Immature natural killer cell (primary cell): ENCODE measurements around the gene ABCG1. TPM values are rescaled to one million over a fixed set of nuclear protein-coding genes. Genes with fewer than 3 reads are reported as not detected.

Experiments
- DNase-seq, 3 donors: peaks; one replicate each; pipeline ENCODE4 v3.0.0; 2022; ENCODE audit warnings: mixed read lengths in 1 of 3
- H3K27ac Mint-ChIP-seq, 6 donors: one replicate each; pipeline ENCODE4 v1.8.0; 2020; ENCODE audit warnings: mixed read lengths in 6 of 6, mild to moderate bottlenecking in 5 of 6, inconsistent platforms in 4 of 6, moderate library complexity in 3 of 6
- H3K27me3 Mint-ChIP-seq, 3 donors: one replicate each; pipeline ENCODE4 v1.8.0; 2020 to 2021; ENCODE audit warnings: low read depth in 3 of 3, mild to moderate bottlenecking in 3 of 3, mixed read lengths in 3 of 3, moderate library complexity in 3 of 3, inconsistent platforms in 1 of 3
- H3K36me3 Mint-ChIP-seq, 3 donors: one replicate each; pipeline ENCODE4 v1.8.0; 2020; ENCODE audit warnings: mixed read lengths in 3 of 3, inconsistent platforms in 2 of 3, mild to moderate bottlenecking in 2 of 3
- H3K4me1 Mint-ChIP-seq, 2 donors: one replicate each; pipeline ENCODE4 v1.8.0; 2020; ENCODE audit warnings: inconsistent platforms in 2 of 2, mild to moderate bottlenecking in 2 of 2, mixed read lengths in 2 of 2, moderate library complexity in 1 of 2
- H3K4me3 Mint-ChIP-seq, 5 donors: one replicate each; pipeline ENCODE4 v1.8.0; 2020; ENCODE audit warnings: mild to moderate bottlenecking in 5 of 5, mixed read lengths in 5 of 5, inconsistent platforms in 3 of 5, moderate library complexity in 3 of 5
- H3K9me3 Mint-ChIP-seq, 6 donors: one replicate each; pipeline ENCODE4 v1.8.0; 2020; ENCODE audit warnings: mild to moderate bottlenecking in 6 of 6, mixed read lengths in 6 of 6, inconsistent platforms in 4 of 6, moderate library complexity in 3 of 6
- polyA plus RNA-seq, 3 donors: library from polyadenylated mRNA; unstranded; fragments of 300-500 nt; fragmentation: Illumina TruSeq; gene quantifications; one replicate each; pipeline ENCODE4 v1.2.3, GENCODE V29; 2021

Gene ABCG1
- polyA plus RNA-seq, 3 donors from 2014 or later = 4.3 to 10.9 (median 8.2) TPM

DNA sequence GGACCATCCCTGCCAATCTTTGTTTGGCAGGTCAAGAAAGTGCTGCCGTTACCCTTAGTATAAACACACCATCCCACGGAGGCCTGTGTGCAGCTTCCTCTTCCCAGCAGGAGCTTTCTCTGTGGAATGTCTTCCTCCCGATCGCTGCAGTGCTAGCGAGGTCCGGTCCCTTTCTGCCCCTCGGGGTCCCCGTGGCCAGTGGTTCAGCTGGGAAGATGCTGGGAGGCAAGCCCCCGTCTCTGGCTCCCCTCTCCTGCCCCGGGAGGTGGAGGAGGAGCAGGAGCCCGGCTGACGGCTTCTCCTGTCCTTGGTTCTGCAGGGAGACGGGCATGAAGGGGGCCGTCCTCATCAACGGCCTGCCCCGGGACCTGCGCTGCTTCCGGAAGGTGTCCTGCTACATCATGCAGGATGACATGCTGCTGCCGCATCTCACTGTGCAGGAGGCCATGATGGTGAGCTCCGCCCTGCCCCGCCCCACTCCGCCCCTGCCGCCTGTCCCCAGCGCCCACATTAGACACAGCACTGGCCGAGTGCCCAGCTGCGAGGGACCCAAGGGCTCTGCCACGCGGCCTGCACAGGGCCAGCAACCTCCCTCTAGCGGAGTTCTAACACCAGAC is 54.2 kb downstream of the ABCG1 start:
- peaks cover 7 to 25% (median 8%) of the 10 kb centered on the region in 3 donors for H3K36me3 Mint-ChIP-seq
- H3K4me3 Mint-ChIP-seq = no peak overlapping the region
- peaks cover 0 to 3% (median 0%) of the 10 kb centered on the region in 3 donors for H3K27me3 Mint-ChIP-seq
- DNase-seq = no peak
- no peak overlapping the region for H3K27ac Mint-ChIP-seq
- H3K4me1 Mint-ChIP-seq = peaks cover 6 to 10% of the 10 kb centered on the region in 2 donors
- H3K9me3 Mint-ChIP-seq = no peaks in the 10 kb centered on the region

DNA sequence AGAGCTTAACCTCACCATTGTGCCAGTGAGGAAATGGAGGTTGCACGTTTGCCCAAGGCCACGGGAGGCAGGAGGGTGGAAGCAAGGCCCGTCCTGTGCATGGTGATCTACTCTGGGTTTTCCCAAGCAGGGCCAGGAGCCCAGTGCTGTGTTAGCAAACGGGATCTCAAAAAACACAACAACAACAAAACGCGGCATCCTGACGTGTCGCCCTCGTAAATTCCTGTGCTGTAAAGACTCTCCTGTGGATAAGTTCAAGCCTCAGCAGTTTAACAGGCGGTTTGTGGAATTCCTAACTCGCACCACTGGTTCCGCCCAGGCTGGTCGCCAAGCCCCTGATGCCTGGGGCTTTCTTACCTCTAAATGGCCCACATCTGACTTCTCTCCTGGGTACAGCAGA is 57.1 kb downstream of the ABCG1 start:
- Mint-ChIP-seq H3K27ac (no peak overlapping the region), H3K4me3 (no peak overlapping the region), H3K9me3 (no peaks in the 10 kb centered on the region), H3K36me3 (peaks cover 7 to 25% (median 12%) of the 10 kb centered on the region in 3 donors), H3K4me1 (peaks cover 0 to 2% of the 10 kb centered on the region in 2 donors), H3K27me3 (peaks cover 0 to 2% (median 0%) of the 10 kb centered on the region in 3 donors)
- DNase-seq = no peak

DNA sequence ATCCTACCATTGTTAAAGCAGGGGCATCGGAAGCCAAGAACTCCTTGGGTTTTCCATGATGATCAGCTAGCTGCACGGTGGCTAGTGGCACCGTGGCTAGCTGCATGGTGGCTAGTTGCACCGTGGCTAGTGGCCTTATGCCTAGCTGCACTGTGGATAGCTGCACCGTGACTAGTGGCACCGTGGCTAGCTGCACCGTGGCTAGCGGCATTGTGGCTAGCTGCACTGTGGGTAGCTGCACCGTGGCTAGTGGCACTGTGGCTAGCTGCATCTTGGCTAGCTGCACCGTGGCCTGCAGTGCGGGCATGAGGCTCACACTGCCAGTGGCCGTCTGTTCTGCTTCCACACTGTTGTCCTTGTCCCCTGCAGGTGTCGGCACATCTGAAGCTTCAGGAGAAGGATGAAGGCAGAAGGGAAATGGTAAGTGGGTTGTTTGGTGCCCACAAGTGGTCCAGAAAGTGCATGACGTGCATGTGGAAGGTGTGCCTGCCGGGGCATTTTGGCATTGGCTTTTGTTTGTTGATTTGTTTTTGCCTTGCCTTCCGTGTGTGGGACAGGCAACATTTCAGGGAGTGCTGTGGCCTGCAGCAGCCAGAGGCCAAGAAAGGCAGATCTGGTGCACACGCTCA is 57.7 kb downstream of the ABCG1 start:
- H3K27ac Mint-ChIP-seq = no peak overlapping the region
- DNase-seq = no peak
- no peaks in the 10 kb centered on the region for H3K9me3 Mint-ChIP-seq
- H3K27me3 Mint-ChIP-seq = peaks cover 0 to 2% (median 1%) of the 10 kb centered on the region in 3 donors
- H3K4me3 Mint-ChIP-seq = no peak overlapping the region
- peaks cover 4 to 22% (median 12%) of the 10 kb centered on the region in 3 donors for H3K36me3 Mint-ChIP-seq
- H3K4me1 Mint-ChIP-seq = peaks cover 0 to 2% of the 10 kb centered on the region in 2 donors

DNA sequence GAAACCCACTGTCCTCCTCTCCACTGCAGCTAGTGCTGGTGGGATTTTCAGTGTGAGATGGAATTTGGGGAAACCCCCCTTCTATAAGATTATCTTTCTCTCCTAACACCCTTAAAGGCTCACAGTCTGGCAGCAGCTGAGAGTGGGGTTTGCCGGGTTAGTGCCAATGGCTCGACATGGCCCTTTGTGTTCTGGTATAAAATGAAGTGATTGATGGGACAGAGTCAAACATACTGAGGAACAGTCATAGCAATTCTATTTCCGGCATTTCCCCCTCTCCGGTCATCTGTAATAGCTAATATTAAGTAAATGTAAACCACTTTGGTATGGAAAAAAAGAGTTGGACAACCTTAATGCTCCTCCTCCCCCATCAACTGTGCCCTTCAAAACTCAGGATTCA is 58.7 kb downstream of the ABCG1 start:
- no peak overlapping the region for H3K4me3 Mint-ChIP-seq
- no peaks in the 10 kb centered on the region for H3K9me3 Mint-ChIP-seq
- H3K27ac Mint-ChIP-seq = no peak overlapping the region
- H3K4me1 Mint-ChIP-seq = peaks cover 0 to 2% of the 10 kb centered on the region in 2 donors
- H3K36me3 Mint-ChIP-seq = peaks cover 4 to 22% (median 12%) of the 10 kb centered on the region in 3 donors
- peaks cover 0 to 2% (median 2%) of the 10 kb centered on the region in 3 donors for H3K27me3 Mint-ChIP-seq
- no peak for DNase-seq

DNA sequence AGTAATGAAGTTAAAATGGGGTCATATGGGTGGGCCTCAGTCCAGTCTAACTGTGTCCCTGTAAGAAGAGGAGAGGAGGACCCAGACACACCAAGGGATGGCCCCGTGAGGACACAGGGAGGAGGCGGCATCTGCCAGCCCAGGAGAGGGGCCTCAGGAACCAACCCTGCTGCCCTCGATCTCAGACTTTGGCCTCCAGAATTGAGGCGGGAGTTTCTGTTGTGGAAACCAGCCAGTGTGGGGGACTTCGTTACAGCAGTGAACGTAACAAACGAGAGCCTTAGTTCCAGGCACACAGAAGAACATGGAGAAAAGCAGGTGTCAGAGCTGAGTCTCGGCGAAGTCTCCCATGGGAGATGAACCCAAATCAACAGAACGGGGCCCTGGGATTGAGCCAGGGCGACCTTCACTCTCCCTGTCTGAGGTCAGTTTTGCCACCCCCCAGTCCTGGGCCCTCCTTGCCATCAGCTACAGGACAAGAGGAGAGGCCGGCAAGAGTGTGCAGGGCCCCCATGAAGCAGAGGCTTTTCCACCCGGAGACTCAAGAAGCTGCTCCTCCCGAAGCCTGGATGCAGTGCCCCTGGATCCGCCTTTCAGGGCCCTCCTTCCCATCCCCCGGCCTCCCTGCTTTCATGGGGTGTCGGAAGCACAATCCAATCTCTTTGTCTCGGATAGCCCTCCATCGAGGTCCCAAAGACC is 59.7 kb downstream of the ABCG1 start:
- peaks cover 0 to 2% (median 2%) of the 10 kb centered on the region in 3 donors for H3K27me3 Mint-ChIP-seq
- no peaks in the 10 kb centered on the region for H3K9me3 Mint-ChIP-seq
- H3K36me3 Mint-ChIP-seq = peaks cover 4 to 22% (median 12%) of the 10 kb centered on the region in 3 donors
- H3K4me1 Mint-ChIP-seq = peaks cover 0 to 2% of the 10 kb centered on the region in 2 donors
- DNase-seq = no peak
- H3K4me3 Mint-ChIP-seq = no peak overlapping the region
- peak overlapping the region in 1 of 6 donors; percentile 40 for H3K27ac Mint-ChIP-seq

DNA sequence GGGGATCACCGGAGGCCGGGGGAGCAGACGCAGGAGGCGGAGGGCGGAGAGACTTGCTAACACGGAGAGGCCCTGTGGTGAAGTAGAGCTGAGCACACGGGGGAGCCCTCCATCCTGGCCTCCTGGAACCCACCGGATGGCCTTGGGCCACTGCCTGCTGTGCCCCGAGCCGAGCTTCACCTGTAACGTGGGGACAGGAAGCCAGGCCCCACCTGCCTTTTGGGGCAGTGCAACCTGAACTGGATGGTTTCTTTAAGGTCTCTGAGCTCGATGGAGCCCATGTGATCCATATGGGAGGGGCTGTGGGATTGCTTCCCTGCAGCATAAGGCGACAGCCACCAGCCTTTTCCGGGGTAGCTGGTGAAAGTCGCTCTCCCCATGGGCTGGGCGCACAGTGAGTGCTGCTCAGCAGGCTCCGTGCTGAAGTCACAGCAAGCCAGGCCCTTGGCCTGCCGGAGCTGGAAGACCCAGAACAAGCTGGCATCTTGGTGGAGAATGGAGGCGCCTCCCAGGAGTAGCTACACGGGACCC is 60.5 kb downstream of the ABCG1 start:
- peaks cover 4 to 22% (median 12%) of the 10 kb centered on the region in 3 donors for H3K36me3 Mint-ChIP-seq
- H3K4me3 Mint-ChIP-seq = no peak overlapping the region
- peaks cover 0 to 2% (median 2%) of the 10 kb centered on the region in 3 donors for H3K27me3 Mint-ChIP-seq
- H3K9me3 Mint-ChIP-seq = no peaks in the 10 kb centered on the region
- H3K27ac Mint-ChIP-seq = no peak overlapping the region
- H3K4me1 Mint-ChIP-seq = peaks cover 0 to 2% of the 10 kb centered on the region in 2 donors
- no peak for DNase-seq

DNA sequence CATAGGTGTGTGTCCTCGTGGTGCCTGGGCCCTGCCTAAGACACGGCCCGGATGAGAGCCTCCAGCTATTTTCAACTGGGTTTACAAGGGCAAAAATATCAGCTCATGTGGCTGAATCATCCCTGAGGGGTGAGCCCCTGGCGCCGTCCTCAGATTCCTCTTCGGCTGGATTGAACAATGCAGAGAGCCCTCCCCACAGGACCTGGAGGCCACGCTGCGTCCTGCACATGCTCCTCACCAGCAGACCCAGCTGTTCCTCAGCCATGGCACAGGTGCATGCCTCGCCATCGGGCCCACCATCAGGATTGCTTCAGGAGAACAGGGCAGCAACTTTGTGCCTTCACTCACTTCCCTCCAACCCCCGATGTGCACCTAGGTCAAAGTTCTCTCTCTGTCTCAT is 60.9 kb downstream of the ABCG1 start:
- Mint-ChIP-seq H3K36me3 (peaks cover 4 to 24% (median 12%) of the 10 kb centered on the region in 3 donors), H3K4me3 (no peak overlapping the region), H3K9me3 (no peaks in the 10 kb centered on the region), H3K27ac (no peak overlapping the region), H3K4me1 (peaks cover 0 to 2% of the 10 kb centered on the region in 2 donors), H3K27me3 (peaks cover 0 to 2% (median 1%) of the 10 kb centered on the region in 3 donors)
- DNase-seq = no peak

DNA sequence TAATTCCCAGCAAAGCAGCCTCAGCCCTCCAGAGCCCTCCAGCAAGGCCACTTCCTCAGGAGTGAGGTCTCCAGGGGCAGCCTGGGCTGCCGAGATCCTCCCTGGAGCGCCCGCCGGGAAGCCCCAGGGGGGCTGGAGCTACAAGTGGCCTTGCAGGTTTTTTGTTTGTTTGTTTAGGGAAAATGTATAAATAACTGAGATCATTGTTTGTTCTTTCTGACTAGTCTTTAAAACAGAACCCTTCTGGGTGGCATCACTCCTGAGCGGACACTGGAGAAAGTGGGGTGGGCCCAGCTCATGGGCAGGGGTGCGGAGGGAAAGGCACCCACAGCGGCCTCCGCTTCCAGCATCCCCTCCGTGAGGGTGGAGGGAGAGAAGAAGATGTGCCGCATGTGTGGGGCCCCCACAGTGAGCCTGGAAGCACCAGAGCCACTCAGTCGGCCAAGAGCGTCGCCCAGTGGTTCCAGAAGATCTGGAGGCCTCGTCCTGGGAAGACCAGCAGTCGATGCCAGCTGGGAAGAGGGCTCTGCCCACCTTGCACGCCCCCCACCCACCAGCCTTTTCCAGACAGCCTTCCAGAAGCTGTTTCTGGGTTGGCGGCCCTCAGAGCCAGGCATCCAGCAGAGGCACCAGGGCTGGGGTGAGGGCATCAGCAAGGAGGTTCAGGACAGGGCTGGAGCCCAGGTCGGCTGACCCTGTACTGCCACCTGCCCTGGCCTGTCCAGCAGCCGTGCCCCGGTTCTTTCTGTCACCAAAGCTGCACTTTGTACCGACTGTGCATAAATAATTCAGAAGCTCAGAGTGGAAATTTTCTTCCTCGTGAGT is 61.6 kb downstream of the ABCG1 start:
- H3K4me3 Mint-ChIP-seq = no peak overlapping the region
- H3K4me1 Mint-ChIP-seq = peaks cover 2% of the 10 kb centered on the region in 2 donors
- H3K27me3 Mint-ChIP-seq = peaks cover 0 to 6% (median 0%) of the 10 kb centered on the region in 3 donors
- H3K36me3 Mint-ChIP-seq = peaks cover 4 to 22% (median 13%) of the 10 kb centered on the region in 3 donors
- no peak for DNase-seq
- H3K27ac Mint-ChIP-seq = no peak overlapping the region
- no peaks in the 10 kb centered on the region for H3K9me3 Mint-ChIP-seq

DNA sequence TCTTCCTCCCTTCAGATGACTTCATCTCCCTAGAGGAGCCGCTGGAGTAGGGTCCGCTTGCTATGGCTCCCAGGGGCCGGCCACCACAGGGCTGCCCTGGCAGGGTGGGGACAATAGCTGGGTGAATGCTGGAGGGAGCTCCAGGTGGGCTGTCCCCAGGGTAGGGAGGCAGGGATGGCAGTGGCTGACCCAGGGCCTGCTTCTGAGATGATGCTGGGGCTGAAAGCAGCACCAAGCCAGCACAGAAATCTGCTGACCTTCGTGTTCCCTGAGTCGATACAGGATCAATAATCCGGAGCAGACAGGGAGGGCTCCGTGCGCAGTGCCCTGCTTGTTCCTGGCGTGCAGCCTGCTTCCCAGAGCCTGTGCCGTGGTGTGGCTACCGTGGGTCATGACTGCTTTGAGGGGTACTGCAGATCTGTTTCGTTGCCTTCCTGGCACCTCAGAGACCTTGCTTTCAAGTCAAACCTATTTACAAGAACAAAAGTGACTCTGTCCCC is 62.3 kb downstream of the ABCG1 start:
- peaks cover 0 to 6% (median 0%) of the 10 kb centered on the region in 3 donors for H3K27me3 Mint-ChIP-seq
- no peak overlapping the region for H3K27ac Mint-ChIP-seq
- no peak overlapping the region for H3K4me3 Mint-ChIP-seq

DNA sequence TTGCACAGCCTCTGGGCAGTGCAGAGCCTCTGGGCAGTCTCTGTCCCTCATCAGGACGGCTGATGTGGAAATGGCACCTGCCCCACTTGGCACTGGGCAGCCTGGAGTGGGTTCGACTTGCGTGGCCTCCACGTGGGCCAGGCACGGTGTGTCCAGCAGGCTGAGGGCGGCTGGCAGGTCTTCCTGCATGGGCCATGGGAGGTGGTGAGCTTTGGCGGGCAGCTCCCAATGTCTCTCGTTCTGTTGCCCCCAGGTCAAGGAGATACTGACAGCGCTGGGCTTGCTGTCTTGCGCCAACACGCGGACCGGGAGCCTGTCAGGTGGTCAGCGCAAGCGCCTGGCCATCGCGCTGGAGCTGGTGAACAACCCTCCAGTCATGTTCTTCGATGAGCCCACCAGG is 63.1 kb downstream of the ABCG1 start:
- H3K36me3 Mint-ChIP-seq = peaks cover 2 to 29% (median 26%) of the 10 kb centered on the region in 3 donors
- no peaks in the 10 kb centered on the region for H3K9me3 Mint-ChIP-seq
- H3K27me3 Mint-ChIP-seq = peaks cover 0 to 6% (median 0%) of the 10 kb centered on the region in 3 donors
- no peak for DNase-seq
- H3K27ac Mint-ChIP-seq = no peak overlapping the region
- no peak overlapping the region for H3K4me3 Mint-ChIP-seq
- H3K4me1 Mint-ChIP-seq = peaks cover 2 to 14% of the 10 kb centered on the region in 2 donors

More for the DNA sequence above, 62.3 kb downstream of the ABCG1 start:
- Mint-ChIP-seq H3K4me1 (peaks cover 2 to 9% of the 10 kb centered on the region in 2 donors), H3K9me3 (no peaks in the 10 kb centered on the region), H3K36me3 (peaks cover 4 to 28% (median 18%) of the 10 kb centered on the region in 3 donors)
- no peak for DNase-seq

DNA sequence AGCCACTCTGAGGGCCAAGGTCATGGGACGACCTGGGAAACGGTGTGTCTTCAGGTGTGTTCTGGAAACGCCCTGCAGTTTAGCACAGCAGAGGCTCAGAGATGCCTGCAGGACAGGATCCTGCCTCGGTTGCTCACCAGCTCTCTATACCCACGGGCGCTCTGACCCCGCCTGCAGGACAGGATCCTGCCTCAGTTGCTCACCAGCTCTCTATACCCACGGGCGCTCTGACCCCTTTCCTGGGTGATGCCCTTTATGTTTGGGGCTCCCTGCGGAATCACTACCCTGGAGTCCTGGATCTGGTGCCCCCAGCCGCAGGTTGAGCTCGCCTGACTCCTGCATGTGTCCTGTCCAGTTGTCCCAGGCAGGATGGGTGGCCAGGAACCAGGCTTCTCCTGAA is 63.8 kb downstream of the ABCG1 start:
- no peak for DNase-seq
- H3K27ac Mint-ChIP-seq = no peak overlapping the region
- H3K9me3 Mint-ChIP-seq = no peaks in the 10 kb centered on the region
- peaks cover 0 to 29% (median 28%) of the 10 kb centered on the region in 3 donors for H3K36me3 Mint-ChIP-seq
- H3K27me3 Mint-ChIP-seq = peaks cover 0 to 6% (median 0%) of the 10 kb centered on the region in 3 donors
- H3K4me3 Mint-ChIP-seq = no peak overlapping the region
- peaks cover 2 to 14% of the 10 kb centered on the region in 2 donors for H3K4me1 Mint-ChIP-seq

DNA sequence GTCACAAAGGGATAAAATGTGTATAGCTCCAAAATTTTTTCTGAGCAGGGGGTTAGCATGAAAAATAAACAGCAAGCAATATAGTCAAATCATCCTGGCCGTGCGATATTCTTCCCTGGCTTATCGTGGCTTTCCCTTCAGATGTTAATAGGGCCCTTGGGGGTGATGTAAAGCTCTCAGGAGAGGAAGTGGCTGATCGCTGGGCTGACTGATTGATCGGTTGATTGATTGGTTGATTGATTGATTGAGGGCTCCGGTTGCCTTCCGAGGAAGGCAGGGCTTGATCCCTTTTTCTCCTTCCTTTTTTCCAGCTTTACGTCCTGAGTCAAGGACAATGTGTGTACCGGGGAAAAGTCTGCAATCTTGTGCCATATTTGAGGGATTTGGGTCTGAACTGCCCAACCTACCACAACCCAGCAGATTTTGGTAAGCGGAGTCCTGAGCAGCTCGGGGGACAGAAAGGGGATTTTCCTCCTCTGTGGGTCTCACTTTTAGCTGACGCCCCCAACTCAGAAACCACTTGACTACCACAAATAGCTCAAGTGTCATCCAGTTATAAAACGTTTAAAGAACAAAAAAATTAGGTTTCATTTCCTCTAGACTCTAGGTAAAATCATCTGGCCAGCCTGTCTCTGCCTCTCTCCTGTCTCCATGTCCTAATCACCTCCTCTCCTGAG is 66.8 kb downstream of the ABCG1 start:
- DNase-seq = no peak
- Mint-ChIP-seq H3K4me3 (no peak overlapping the region), H3K9me3 (no peaks in the 10 kb centered on the region), H3K4me1 (peaks cover 0 to 14% of the 10 kb centered on the region in 2 donors), H3K27me3 (peaks cover 0 to 6% (median 0%) of the 10 kb centered on the region in 3 donors), H3K27ac (peak overlapping the region in 1 of 6 donors; percentile 32), H3K36me3 (peaks cover 6 to 40% (median 35%) of the 10 kb centered on the region in 3 donors)
